IMR-90 (cell line): ENCODE results near the gene STARD7.

Source experiments
- CEBPB ChIP-seq: IDR thresholded peaks from 2 replicates; pipeline ENCODE4 v1.6.1; 2012; ENCODE audit warnings: low read depth, low read length, improper control_type of control experiment
- CHD1 ChIP-seq: IDR thresholded peaks from 2 replicates; pipeline ENCODE4 v1.6.1; 2012; ENCODE audit warnings: low read depth, low read length, improper control_type of control experiment
- CTCF ChIP-seq: conservative IDR thresholded peaks from 2 replicates; pipeline ENCODE4 v1.5.1; 2012; ENCODE audit warnings: mild to moderate bottlenecking, low read depth, low read length, improper control_type of control experiment
- ELK1 ChIP-seq: fragments of 150-350 bp; IDR thresholded peaks from 2 replicates; pipeline ENCODE4 v1.6.1; 2016; ENCODE audit warnings: low read depth, mild to moderate bottlenecking, low read length, moderate library complexity, borderline replicate concordance
- FOS ChIP-seq: fragments of 150-350 bp; IDR thresholded peaks from 2 replicates; pipeline ENCODE4 v1.6.1; 2016; ENCODE audit warnings: low read depth, low read length
- MAFK ChIP-seq: IDR thresholded peaks from 2 replicates; pipeline ENCODE4 v1.6.1; 2012; ENCODE audit warnings: low read depth, low read length, improper control_type of control experiment
- MAZ ChIP-seq: IDR thresholded peaks from 2 replicates; pipeline ENCODE4 v1.6.1; 2012; ENCODE audit warnings: low read depth, mild to moderate bottlenecking, low read length, improper control_type of control experiment, moderate library complexity, borderline replicate concordance
- MXI1 ChIP-seq: IDR thresholded peaks from 2 replicates; pipeline ENCODE4 v1.6.1; 2012; ENCODE audit warnings: low read depth, mild to moderate bottlenecking, low read length, moderate library complexity, borderline replicate concordance
- NFE2L2 ChIP-seq: fragments of 150-350 bp; IDR thresholded peaks from 2 replicates; pipeline ENCODE4 v1.6.1; 2016; ENCODE audit warnings: low read depth, mild to moderate bottlenecking, low read length
- POLR2A ChIP-seq: IDR thresholded peaks from 2 replicates; pipeline ENCODE4 v1.6.1; 2012; ENCODE audit warnings: mild to moderate bottlenecking, low read depth, low read length
- RAD21 ChIP-seq: IDR thresholded peaks from 2 replicates; pipeline ENCODE4 v1.6.1; 2012; ENCODE audit warnings: low read length, improper control_type of control experiment
- RCOR1 ChIP-seq: IDR thresholded peaks from 2 replicates; pipeline ENCODE4 v1.6.1; 2012; ENCODE audit warnings: mild to moderate bottlenecking, low read length, improper control_type of control experiment; ENCODE audit not compliant: insufficient replicate concordance
- RFX5 ChIP-seq: IDR thresholded peaks from 2 replicates; pipeline ENCODE4 v1.8.0; 2012; ENCODE audit warnings: low read depth, mild to moderate bottlenecking, low read length, moderate library complexity
- SMC3 ChIP-seq: fragments of 150-350 bp; IDR thresholded peaks from 2 replicates; pipeline ENCODE4 v1.6.1; 2016; ENCODE audit warnings: low read depth, mild to moderate bottlenecking, antibody characterized with exemption, low read length, moderate library complexity

GRCh38 chr2:96157649-96158553 is 50.7 kb downstream of the STARD7 start:
- TF ChIP-seq CTCF, result no peak
- no peak for TF ChIP-seq POLR2A
- no peak for TF ChIP-seq MAZ
- TF ChIP-seq CEBPB, result no peak
- no peak for TF ChIP-seq RAD21
- TF ChIP-seq FOS, result 0 out of 2 replicates have a peak, but pooled peaks have one; percentile 20
- TF ChIP-seq MXI1, result no peak
- TF ChIP-seq RCOR1, result no peak
- no peak for TF ChIP-seq NFE2L2
- TF ChIP-seq SMC3, result no peak
- TF ChIP-seq RFX5, result no peak
- no peak for TF ChIP-seq MAFK
- no peak for TF ChIP-seq ELK1
- TF ChIP-seq CHD1, result no peak
